Tongue (tissue), 2 donors: Measurements from ENCODE around the gene ITIH4. TPM values are rescaled to one million over a fixed set of nuclear protein-coding genes. Genes with fewer than 3 reads are reported as not detected.

Source experiments
- DNase-seq: peaks from one replicate; pipeline ENCODE4 v3.0.0-alpha.2; 2015
- total RNA-seq: library from RNA; depleted of rRNA; stranded (reverse); fragments of >200 nt; gene quantifications from one replicate; pipeline ENCODE4 v1.2.3, GENCODE V29; 2014

ITIH4 gene
- total RNA-seq, 1 donor from 2014 or later: 10.1 TPM

- peak; percentile 52 for DNase-seq
These were observed 18.1 kb upstream of the ITIH4 start for GRCh38 chr3:52848617-52849016.

GRCh38 chr3:52847726-52848125 lies 17.3 kb upstream of the ITIH4 start:
- no peak for DNase-seq

GRCh38 chr3:52847241-52847640 lies 16.8 kb upstream of the ITIH4 start:
- DNase-seq: no peak

GRCh38 chr3:52846432-52846965 lies 16.0 kb upstream of the ITIH4 start:
- no peak for DNase-seq

- DNase-seq: no peak
These were observed 15.4 kb upstream of the ITIH4 start for GRCh38 chr3:52845691-52846431.

GRCh38 chr3:52845157-52845556 lies 14.7 kb upstream of the ITIH4 start:
- DNase-seq: peak; percentile 72

GRCh38 chr3:52844290-52844975 lies 14.0 kb upstream of the ITIH4 start:
- DNase-seq: no peak

GRCh38 chr3:52843881-52844280 lies 13.4 kb upstream of the ITIH4 start:
- no peak for DNase-seq

GRCh38 chr3:52843108-52843865 lies 12.8 kb upstream of the ITIH4 start:
- DNase-seq: peak; percentile 51

- no peak for DNase-seq
These were observed 12.0 kb upstream of the ITIH4 start for GRCh38 chr3:52842424-52842823.

GRCh38 chr3:52841981-52842340 lies 11.5 kb upstream of the ITIH4 start:
- DNase-seq: no peak

GRCh38 chr3:52841211-52841980 lies 10.9 kb upstream of the ITIH4 start:
- DNase-seq: no peak

GRCh38 chr3:52839892-52840545 lies 9.5 kb upstream of the ITIH4 start:
- DNase-seq: no peak

GRCh38 chr3:52839268-52839575 lies 8.8 kb upstream of the ITIH4 start:
- DNase-seq: no peak

- no peak for DNase-seq
These were observed 8.2 kb upstream of the ITIH4 start for GRCh38 chr3:52838561-52839267.

- DNase-seq: peak; percentile 60
These were observed 6.5 kb upstream of the ITIH4 start for GRCh38 chr3:52836986-52837385.

GRCh38 chr3:52836471-52836845 lies 6.0 kb upstream of the ITIH4 start:
- no peak for DNase-seq

GRCh38 chr3:52835766-52836470 lies 5.4 kb upstream of the ITIH4 start:
- DNase-seq: peak; percentile 77

GRCh38 chr3:52834871-52835501 lies 4.5 kb upstream of the ITIH4 start, which contains the start of gene MUSTN1:
Gene MUSTN1 (minus strand): TSS chr3:52835019. CDS start chr3:52834948, 71 bp downstream.
- DNase-seq: peak; percentile 90

GRCh38 chr3:52833202-52833601 lies 2.7 kb upstream of the ITIH4 start:
- no peak for DNase-seq
